HG02870 (cell line): ENCODE measurements around the gene MAPK1.
A peak's percentile ranks its signal among the peaks of the same experiment; 100 is the strongest.
"Not testable (repeated sequence)": the region's sequence is repeated elsewhere in the genome, so short reads cannot be mapped to it uniquely, and the experiment has no call there.

Experiments
- ATAC-seq: cut with Tn5 transposase; IDR thresholded peaks from one replicate; pipeline ENCODE4 v1.9.1; 2021; ENCODE audit warnings: mild to moderate bottlenecking, moderate library complexity; ENCODE audit not compliant: unreplicated experiment

MAPK1 gene

GRCh38 chr22:21759646-21760376 lies 107.6 kb downstream of the MAPK1 start:
- no peak for ATAC-seq

DNA sequence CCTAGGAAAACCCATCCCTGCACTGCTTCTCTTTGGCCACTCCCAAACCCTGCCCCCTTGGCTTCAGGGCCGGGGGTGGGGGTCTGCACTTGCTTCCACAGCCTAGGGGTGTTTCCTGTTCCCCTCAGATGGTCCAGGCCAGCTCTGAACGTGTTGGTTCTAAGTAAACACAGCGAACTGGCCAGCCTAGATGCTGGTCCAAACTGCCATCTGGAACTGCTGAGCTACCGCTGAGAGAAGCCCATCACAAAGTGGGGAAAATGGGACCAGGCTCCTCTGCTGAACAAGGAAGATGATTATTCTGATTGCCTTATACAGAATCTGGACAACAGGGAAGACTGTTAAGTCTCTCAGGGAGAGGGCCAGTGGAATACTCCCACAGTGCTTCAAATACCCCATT lies 108.4 kb downstream of the MAPK1 start:
- no peak for ATAC-seq

- ATAC-seq, result no peak
Measured at GRCh38 chr22:21758091-21758864, 109.2 kb downstream of the MAPK1 start.

DNA sequence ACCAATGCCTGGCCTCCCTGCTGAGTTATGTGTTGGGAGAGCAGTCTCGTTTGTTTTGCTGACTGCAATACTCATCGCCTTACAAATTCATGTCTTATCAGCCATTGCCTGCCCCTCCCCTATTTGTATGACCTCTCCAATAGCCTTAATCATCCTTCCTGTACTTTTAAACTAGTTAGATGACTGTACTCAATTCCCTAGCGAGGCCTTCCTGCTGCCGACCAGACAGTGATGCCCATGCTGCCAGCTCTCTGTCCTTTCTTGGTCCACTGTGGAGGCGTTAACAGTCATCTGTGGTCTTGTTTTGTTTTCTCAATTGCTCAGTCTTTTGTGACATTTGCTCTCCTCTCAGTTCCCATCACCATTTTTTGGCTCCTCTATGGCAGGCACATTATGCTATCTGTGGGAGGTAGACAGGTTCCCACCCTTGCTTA lies 111.6 kb downstream of the MAPK1 start:
- no peak for ATAC-seq

DNA sequence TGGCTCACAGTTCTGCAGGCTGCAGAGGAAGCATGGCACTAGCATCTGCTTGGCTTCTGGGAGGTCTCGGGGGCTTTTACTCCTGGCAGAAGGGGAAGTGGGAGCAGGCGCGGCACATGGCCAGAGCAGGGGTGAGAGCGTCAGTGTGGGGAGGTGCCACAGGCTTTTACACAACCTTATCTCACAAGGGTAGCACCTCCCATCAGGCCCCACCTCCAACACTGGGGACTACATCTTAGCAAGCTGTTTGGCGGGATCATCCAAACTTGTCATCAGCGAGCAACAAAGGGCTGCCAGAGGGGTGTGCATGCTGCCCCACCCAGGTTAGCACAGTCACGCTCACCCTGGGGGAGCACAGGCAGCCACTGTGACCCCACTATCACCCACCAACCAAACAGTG lies 112.9 kb downstream of the MAPK1 start:
- ATAC-seq, result no peak

GRCh38 chr22:21753374-21754111 lies 113.9 kb downstream of the MAPK1 start:
- ATAC-seq, result no peak

GRCh38 chr22:21752276-21752675 lies 115.2 kb downstream of the MAPK1 start:
- ATAC-seq, result no peak

DNA sequence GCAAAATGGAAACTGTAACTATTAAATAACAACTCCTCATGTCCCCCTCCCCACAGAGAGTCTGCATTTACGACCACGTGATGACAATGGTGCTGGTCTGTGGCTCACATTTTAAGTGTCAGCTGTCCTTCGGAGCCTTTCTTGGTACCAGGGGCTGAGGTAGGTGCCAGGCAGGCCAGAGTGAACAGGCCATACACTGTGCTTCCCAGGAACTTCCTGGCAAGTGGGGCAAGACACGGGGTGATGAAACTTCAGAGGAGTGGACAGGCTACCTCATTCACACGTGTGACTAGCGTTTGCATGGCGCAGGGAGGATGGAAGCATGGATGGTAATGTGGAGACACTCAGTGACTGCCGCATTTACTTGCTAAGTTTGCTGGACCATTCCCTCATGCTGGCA lies 121.5 kb downstream of the MAPK1 start:
- ATAC-seq, result no peak

DNA sequence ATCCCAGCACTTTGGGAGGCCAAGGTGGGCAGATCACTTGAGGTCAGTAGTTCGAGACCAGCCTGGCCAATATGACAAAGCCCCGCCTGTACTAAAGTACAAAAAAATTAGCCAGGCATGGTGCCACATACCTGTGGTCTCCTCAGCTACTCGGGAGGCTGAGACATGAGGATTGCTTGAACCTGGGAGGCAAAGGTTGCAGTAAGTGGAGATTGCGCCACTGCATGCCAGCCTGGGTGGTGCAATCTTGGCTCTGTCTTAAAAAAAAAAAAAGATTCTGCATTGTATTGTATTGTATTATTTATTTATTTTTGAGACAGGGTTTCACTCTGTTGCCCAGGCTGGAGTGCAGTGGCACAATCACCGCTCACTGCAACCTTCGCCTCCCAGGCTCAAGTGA lies 122.5 kb downstream of the MAPK1 start:
- not testable (repeated sequence) for ATAC-seq

GRCh38 chr22:21741790-21742189 lies 125.7 kb downstream of the MAPK1 start:
- ATAC-seq, result no peak

- no peak for ATAC-seq
Measured at GRCh38 chr22:21741059-21741458, 126.4 kb downstream of the MAPK1 start.

GRCh38 chr22:21739828-21740377 lies 127.5 kb downstream of the MAPK1 start:
- no peak for ATAC-seq

DNA sequence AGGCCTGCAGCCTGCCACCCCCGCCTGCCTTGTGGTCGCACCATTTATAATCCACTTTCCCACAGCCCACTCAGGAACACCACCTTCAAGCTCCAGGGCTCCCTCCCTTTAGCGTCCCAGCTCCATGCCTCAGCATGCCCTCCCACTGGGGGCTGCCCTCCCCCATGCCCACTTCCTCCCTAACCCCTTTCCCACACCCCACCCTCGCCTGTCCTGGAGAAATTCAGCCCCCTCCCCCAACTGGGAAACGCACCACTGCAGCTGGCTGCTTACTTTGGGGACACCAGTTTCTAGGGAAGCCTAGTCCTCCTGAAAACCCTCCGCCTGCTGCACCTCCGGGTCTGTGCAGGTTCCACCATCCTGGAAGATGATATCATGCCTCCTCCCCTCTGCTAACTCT lies 128.5 kb downstream of the MAPK1 start:
- ATAC-seq, result no peak

DNA sequence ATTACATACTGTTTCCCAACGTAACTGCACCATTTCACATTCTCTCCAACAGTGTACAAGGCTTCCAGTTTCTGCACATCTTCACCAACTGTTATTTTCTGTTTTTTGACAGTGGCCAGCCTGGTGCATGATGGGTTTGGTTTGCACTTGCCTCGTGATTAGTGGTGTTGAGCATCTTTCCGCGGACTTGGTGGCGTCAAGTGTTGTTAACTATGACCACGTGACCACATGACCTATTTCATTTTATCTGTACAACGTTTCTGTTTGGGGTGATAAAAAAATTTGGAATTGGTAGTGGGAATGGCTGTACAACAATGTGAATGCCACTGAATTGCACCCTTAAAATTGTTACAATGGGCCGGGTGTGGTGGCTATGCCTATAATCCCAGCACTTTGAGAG lies 129.4 kb downstream of the MAPK1 start:
- no peak for ATAC-seq

- no peak for ATAC-seq
Measured at GRCh38 chr22:21736948-21737347, 130.5 kb downstream of the MAPK1 start.

DNA sequence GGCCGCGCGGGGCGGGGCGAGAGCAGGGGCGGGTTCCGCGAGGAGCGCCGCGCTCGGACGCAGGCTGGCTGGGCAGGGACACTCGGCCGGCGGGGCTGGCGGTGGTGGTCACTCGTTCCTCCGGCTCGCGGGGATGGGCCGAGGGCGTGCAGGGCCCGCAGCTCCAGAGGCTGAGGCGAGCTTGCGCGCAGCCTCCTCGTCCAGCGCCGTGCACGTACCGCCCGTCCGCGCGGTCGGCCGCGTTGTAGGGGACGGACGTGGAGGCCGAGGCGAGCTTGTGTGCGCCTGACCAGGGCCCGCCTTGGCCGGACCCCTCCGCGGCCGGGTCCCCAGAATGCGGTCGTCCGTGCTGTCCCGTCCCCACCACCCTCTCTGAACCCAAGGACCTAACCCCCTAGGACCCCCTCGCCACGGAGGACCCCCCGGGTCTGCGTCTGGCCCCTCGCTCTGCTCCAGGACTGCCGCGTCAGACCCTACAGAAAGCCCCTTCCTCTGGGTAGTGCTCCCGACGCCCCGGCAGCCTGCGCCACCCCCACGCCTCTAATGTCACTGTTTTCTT lies 131.3 kb downstream of the MAPK1 start:
- ATAC-seq, result no peak

- ATAC-seq, result peak; percentile 82
Measured at GRCh38 chr22:21735200-21736083, 132.0 kb downstream of the MAPK1 start, which contains the start of gene YPEL1. Gene YPEL1, minus strand, starts transcription at chr22:21735794. Its CDS starts 25,050 bp downstream, at chr22:21710744.

DNA sequence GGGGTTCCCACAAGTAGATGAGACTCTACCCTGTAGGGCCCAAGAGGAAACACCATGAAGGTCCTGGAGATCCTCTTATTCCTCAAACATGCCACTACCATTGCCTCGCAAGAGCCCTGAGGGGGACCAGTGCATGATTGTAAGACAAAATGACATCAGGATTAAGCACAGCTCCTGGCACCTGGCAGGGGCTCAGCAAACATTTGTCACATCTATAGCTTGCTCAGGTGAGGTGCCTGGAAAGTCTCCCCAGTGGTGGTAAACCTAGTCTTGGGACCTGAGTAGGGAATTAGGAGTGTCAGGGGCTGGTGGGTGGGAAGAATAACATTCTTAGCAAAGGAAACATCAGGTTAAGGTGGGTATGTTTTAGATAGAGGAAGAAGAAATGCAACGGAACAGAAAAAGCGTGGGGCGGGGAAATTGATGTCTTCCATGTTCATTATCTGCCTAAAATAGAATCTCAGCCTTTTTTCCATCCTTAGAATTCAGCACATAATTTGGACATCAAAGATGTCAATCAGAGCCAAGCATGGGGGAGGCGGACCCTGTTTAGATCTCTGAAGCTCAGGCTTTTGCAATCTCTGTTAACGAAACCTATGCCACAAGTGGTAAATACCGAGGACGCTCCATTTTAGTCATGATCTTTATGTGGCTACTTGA lies 132.8 kb downstream of the MAPK1 start:
- ATAC-seq, result no peak

DNA sequence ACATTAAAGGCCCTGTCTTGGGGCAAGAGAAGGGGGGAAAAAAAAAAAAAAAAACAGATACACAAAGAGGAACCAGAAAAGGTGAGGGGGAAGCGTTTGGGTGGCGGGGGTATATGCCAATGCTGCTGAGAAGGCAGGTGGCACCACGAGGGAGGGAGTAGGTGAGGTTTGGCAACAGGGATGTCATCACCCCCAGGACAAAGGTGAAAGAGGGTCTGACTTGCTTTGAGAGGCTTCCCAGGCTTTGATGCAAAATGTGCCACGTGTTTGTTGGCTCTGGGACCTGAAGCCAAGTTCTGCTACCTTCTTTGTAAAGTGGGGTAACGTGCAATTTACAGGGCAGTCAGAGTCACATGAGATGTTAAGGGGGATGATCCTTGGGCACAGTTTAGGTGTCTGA lies 135.9 kb downstream of the MAPK1 start:
- no peak for ATAC-seq
